HG03103 (cell line): Measurements from ENCODE around the gene SDR39U1.

Experiments
- ATAC-seq: cut with Tn5 transposase; IDR thresholded peaks from one replicate; pipeline ENCODE4 v1.9.1; 2021; ENCODE audit warnings: low read depth; ENCODE audit not compliant: unreplicated experiment

Gene SDR39U1

GRCh38 chr14:24414077-24414476, 28.5 kb downstream of the SDR39U1 start:
- ATAC-seq = no peak

GRCh38 chr14:24411443-24412389, 30.9 kb downstream of the SDR39U1 start:
- ATAC-seq = peak; percentile 77

- ATAC-seq = no peak
Observed at GRCh38 chr14:24409956-24410355, 32.6 kb downstream of the SDR39U1 start.

GRCh38 chr14:24409192-24409591, 33.4 kb downstream of the SDR39U1 start:
- ATAC-seq = no peak

GRCh38 chr14:24408764-24409163, 33.8 kb downstream of the SDR39U1 start:
- no peak for ATAC-seq

GRCh38 chr14:24407608-24408325, 34.8 kb downstream of the SDR39U1 start:
- no peak for ATAC-seq

GRCh38 chr14:24406416-24406815, 36.2 kb downstream of the SDR39U1 start:
- ATAC-seq = no peak

GRCh38 chr14:24404814-24405213, 37.8 kb downstream of the SDR39U1 start:
- ATAC-seq = no peak

GRCh38 chr14:24403294-24403998, 39.1 kb downstream of the SDR39U1 start:
- no peak for ATAC-seq

- ATAC-seq = no peak
Observed at GRCh38 chr14:24401810-24402702, 40.5 kb downstream of the SDR39U1 start.

GRCh38 chr14:24399999-24400718, 42.4 kb downstream of the SDR39U1 start:
- ATAC-seq = no peak

GRCh38 chr14:24399447-24399822, 43.1 kb downstream of the SDR39U1 start:
- no peak for ATAC-seq

GRCh38 chr14:24398653-24399446, 43.7 kb downstream of the SDR39U1 start, which contains the start of gene NYNRIN:
Gene NYNRIN, plus strand, starts transcription at chr14:24399003. Its CDS starts 244 bp downstream, at chr14:24399247.
- no peak for ATAC-seq

- ATAC-seq = no peak
Observed at GRCh38 chr14:24398293-24398652, 44.3 kb downstream of the SDR39U1 start.

GRCh38 chr14:24397639-24398292, 44.8 kb downstream of the SDR39U1 start:
- no peak for ATAC-seq

- no peak for ATAC-seq
Observed at GRCh38 chr14:24395609-24396582, 46.7 kb downstream of the SDR39U1 start.

- ATAC-seq = no peak
Observed at GRCh38 chr14:24394275-24394674, 48.3 kb downstream of the SDR39U1 start.
